Tibial artery (tissue), 4 donors: ENCODE data around the gene PTPRG.

ENCODE experiments used
- DNase-seq, 2 donors: peaks; one replicate each; pipeline ENCODE4 v3.0.0-alpha.2; 2019
- H3K27ac ChIP-seq, 2 donors: fragments of 200-600 bp; sonication (generic) in 1 of 2; 1 replicate in 1 of 2; 2 replicates in 1 of 2; pipeline ENCODE4 v1.5.1; 2018 to 2019; ENCODE audit warnings: mild to moderate bottlenecking in 1 of 2
- H3K27me3 ChIP-seq, 2 donors: fragments of 200-600 bp; sonication (generic) in 1 of 2; one replicate each; pipeline versions ENCODE4 v1.5.1 to v1.6.0; 2016 to 2019
- H3K36me3 ChIP-seq, 3 donors: fragments of 200-600 bp; sonication (generic) in 2 of 3; one replicate each; pipeline ENCODE4 v1.5.1; 2016 to 2019; ENCODE audit warnings: mild to moderate bottlenecking in 2 of 3
- H3K4me1 ChIP-seq, 4 donors: fragments of 200-600 bp; sonication (generic) in 2 of 4; 1 replicate in 3 of 4; 2 replicates in 1 of 4; pipeline ENCODE4 v1.5.1; 2016 to 2019
- H3K4me3 ChIP-seq, 2 donors: fragments of 200-600 bp; sonication (generic) in 1 of 2; 1 replicate in 1 of 2; 2 replicates in 1 of 2; pipeline ENCODE4 v1.5.1; 2018 to 2019; ENCODE audit warnings: mild to moderate bottlenecking in 2 of 2
- H3K9me3 ChIP-seq, 3 donors: fragments of 200-600 bp; sonication (generic) in 1 of 3; one replicate each; pipeline ENCODE4 v1.5.1; 2016 to 2019
- CTCF ChIP-seq, 2 experiments: fragments of 200-600 bp in 1 of 2; fragments of 450-650 bp in 1 of 2; IDR thresholded peaks; one replicate each; pipeline ENCODE4 v1.5.1; 2017 to 2019; ENCODE audit warnings: antibody characterized with exemption in 2 of 2, mild to moderate bottlenecking in 1 of 2, moderate library complexity in 1 of 2
- intact Hi-C: fragments of 100-400 bp; cut with DNase I; formaldehyde crosslinking; loops from one replicate; pipeline ENCODE4 v1.15.0; 2023; ENCODE audit warnings: low total_unique reads

The PTPRG gene

GRCh38 chr3:61736506-61736905, 175.1 kb downstream of the PTPRG start:
- DNase-seq = no peak
- intact Hi-C loops = no loop called here
- Histone ChIP-seq H3K27me3 (no peaks in the 10 kb centered on the region), H3K9me3 (no peaks in the 10 kb centered on the region), H3K27ac (no peak overlapping the region), H3K36me3 (no peaks in the 10 kb centered on the region), H3K4me3 (no peak overlapping the region), H3K4me1 (peaks cover 0 to 66% (median 21%) of the 10 kb centered on the region in 4 donors)
- no peak for TF ChIP-seq CTCF (IDR thresholded peaks at IDR 0.05)

GRCh38 chr3:61739640-61740039, 178.3 kb downstream of the PTPRG start:
- intact Hi-C loops = no loop called here
- no peak for TF ChIP-seq CTCF (IDR thresholded peaks at IDR 0.05)
- Histone ChIP-seq H3K27ac (no peak overlapping the region), H3K9me3 (no peaks in the 10 kb centered on the region), H3K27me3 (no peaks in the 10 kb centered on the region), H3K36me3 (no peaks in the 10 kb centered on the region), H3K4me3 (no peak overlapping the region), H3K4me1 (peaks cover 0 to 49% (median 21%) of the 10 kb centered on the region in 4 donors)
- no peak for DNase-seq

GRCh38 chr3:61740494-61740893, 179.1 kb downstream of the PTPRG start:
- Histone ChIP-seq H3K36me3 (no peaks in the 10 kb centered on the region), H3K9me3 (no peaks in the 10 kb centered on the region), H3K27me3 (no peaks in the 10 kb centered on the region), H3K27ac (no peak overlapping the region), H3K4me1 (peaks cover 0 to 40% (median 21%) of the 10 kb centered on the region in 4 donors), H3K4me3 (no peak overlapping the region)
- intact Hi-C loops = no loop called here
- no peak for TF ChIP-seq CTCF (IDR thresholded peaks at IDR 0.05)
- no peak for DNase-seq

- no peak overlapping the region for H3K27ac ChIP-seq
- DNase-seq = no peak
- peaks cover 0 to 37% (median 19%) of the 10 kb centered on the region in 4 donors for H3K4me1 ChIP-seq
- no peaks in the 10 kb centered on the region for H3K9me3 ChIP-seq
- H3K4me3 ChIP-seq = no peak overlapping the region
- no peak for TF ChIP-seq CTCF (IDR thresholded peaks at IDR 0.05)
- intact Hi-C loops = no loop called here
- no peaks in the 10 kb centered on the region for H3K36me3 ChIP-seq
- no peaks in the 10 kb centered on the region for H3K27me3 ChIP-seq
Observed at GRCh38 chr3:61741551-61741950, 180.2 kb downstream of the PTPRG start.

- intact Hi-C loops = no loop called here
- no peak for DNase-seq
- Histone ChIP-seq H3K36me3 (no peaks in the 10 kb centered on the region), H3K9me3 (no peaks in the 10 kb centered on the region), H3K27ac (no peak overlapping the region), H3K4me1 (peaks cover 0 to 35% (median 17%) of the 10 kb centered on the region in 4 donors), H3K4me3 (no peak overlapping the region), H3K27me3 (no peaks in the 10 kb centered on the region)
- TF ChIP-seq CTCF (IDR thresholded peaks at IDR 0.05) = no peak
Observed at GRCh38 chr3:61742006-61742405, 180.6 kb downstream of the PTPRG start.

GRCh38 chr3:61743067-61743466, 181.7 kb downstream of the PTPRG start:
- H3K27me3 ChIP-seq = no peaks in the 10 kb centered on the region
- H3K4me1 ChIP-seq = peaks cover 0 to 31% (median 15%) of the 10 kb centered on the region in 4 donors
- no peaks in the 10 kb centered on the region for H3K36me3 ChIP-seq
- no peaks in the 10 kb centered on the region for H3K9me3 ChIP-seq
- intact Hi-C loops = no loop called here
- H3K4me3 ChIP-seq = no peak overlapping the region
- TF ChIP-seq CTCF (IDR thresholded peaks at IDR 0.05) = no peak
- no peak for DNase-seq
- H3K27ac ChIP-seq = no peak overlapping the region
